Measurements from ENCODE around the gene VDR. TPM values are rescaled to one million over a fixed set of nuclear protein-coding genes. Genes with fewer than 3 reads are reported as not detected.

Gene VDR
- total RNA-seq, 3 donors from 2014 or later (not counting 1 experiment from before 2014, with no cell fraction given) = 1.1 to 2.5 (median 1.6) TPM

DNA sequence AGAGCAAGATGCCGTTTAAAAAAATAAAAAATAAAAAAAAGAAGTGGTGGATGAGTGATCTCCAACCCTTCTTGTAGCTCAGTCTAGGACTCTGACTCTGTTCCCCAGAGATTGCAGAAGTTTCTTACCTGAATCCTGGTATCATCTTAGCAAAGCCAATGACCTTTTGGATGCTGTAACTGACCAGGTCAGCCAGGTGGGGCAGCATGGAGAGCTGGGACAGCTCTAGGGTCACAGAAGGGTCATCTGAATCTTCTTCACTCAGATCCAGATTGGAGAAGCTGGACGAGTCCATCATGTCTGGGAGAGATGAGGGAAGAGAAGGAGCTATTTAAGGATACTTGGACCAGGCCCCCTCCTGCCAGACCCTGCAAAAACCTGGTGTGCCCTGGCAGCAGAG lies 49.3 kb downstream of the VDR start:
- DNase-seq = no peak
- H3K4me1 Mint-ChIP-seq = no peaks in the 10 kb centered on the region
- intact Hi-C loops (cut with micrococcal nuclease) = no loop called here

DNA sequence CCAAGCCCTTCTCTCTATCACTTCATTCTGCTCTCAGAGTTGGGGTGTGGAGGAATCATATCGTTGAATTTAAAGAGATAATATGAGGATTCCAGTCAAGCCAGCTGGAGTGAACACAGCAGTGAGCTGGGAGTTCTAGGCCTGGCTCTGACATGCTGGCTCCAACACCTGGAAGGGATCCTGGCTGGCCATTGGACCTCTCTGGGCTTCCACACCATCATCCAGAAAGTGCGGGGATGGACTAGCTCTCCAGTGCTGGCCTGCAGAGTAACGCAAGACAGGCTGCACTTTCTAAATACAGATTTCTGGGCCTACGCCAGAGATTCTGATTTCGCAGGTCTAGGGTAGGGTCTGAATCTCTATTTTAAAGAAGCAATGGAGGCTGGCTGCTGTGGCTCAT lies 50.3 kb downstream of the VDR start:
- Mint-ChIP-seq H3K9me3 (no peaks in the 10 kb centered on the region), H3K4me1 (no peaks in the 10 kb centered on the region), H3K27ac (no peak overlapping the region), H3K36me3 (no peaks in the 10 kb centered on the region), H3K4me3 (no peak overlapping the region), H3K27me3 (ENCODE audit: low read depth in 2 of 2) (no peaks in the 10 kb centered on the region)
- Histone ChIP-seq H3K27me3 (ENCODE audit: control insufficient read depth, insufficient read depth, low read length) (no peaks in the 10 kb centered on the region), H3K27ac (ENCODE audit: low read length) (no peak overlapping the region), H3K4me3 (ENCODE audit: low read length) (no peak overlapping the region), H3K4me1 (ENCODE audit: control insufficient read depth, insufficient read depth, low read length) (no peaks in the 10 kb centered on the region), H3K36me3 (ENCODE audit: control insufficient read depth, insufficient read depth, low read length) (no peaks in the 10 kb centered on the region), H3K9me3 (ENCODE audit: control insufficient read depth, insufficient read depth, low read length) (no peaks in the 10 kb centered on the region)
- WGBS (ENCODE audit: insufficient coverage) = 95% methylated on average over 5 of the region's 5 CpGs
- no peak for ATAC-seq
- no peak for DNase-seq
- intact Hi-C loops (cut with micrococcal nuclease) = no loop called here
- TF ChIP-seq, protein P1, sequence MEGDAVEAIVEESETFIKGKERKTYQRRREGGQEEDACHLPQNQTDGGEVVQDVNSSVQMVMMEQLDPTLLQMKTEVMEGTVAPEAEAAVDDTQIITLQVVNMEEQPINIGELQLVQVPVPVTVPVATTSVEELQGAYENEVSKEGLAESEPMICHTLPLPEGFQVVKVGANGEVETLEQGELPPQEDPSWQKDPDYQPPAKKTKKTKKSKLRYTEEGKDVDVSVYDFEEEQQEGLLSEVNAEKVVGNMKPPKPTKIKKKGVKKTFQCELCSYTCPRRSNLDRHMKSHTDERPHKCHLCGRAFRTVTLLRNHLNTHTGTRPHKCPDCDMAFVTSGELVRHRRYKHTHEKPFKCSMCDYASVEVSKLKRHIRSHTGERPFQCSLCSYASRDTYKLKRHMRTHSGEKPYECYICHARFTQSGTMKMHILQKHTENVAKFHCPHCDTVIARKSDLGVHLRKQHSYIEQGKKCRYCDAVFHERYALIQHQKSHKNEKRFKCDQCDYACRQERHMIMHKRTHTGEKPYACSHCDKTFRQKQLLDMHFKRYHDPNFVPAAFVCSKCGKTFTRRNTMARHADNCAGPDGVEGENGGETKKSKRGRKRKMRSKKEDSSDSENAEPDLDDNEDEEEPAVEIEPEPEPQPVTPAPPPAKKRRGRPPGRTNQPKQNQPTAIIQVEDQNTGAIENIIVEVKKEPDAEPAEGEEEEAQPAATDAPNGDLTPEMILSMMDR (IDR thresholded peaks at IDR 0.05) = no peak

More for the DNA sequence above, 49.3 kb downstream of the VDR start:
- Mint-ChIP-seq H3K27me3 (ENCODE audit: low read depth in 2 of 2) (no peaks in the 10 kb centered on the region), H3K36me3 (no peaks in the 10 kb centered on the region), H3K9me3 (no peaks in the 10 kb centered on the region), H3K27ac (no peak overlapping the region), H3K4me3 (no peak overlapping the region)
- Histone ChIP-seq H3K9me3 (ENCODE audit: control insufficient read depth, insufficient read depth, low read length) (no peaks in the 10 kb centered on the region), H3K4me3 (ENCODE audit: low read length) (no peak overlapping the region), H3K27ac (ENCODE audit: low read length) (no peak overlapping the region), H3K27me3 (ENCODE audit: control insufficient read depth, insufficient read depth, low read length) (no peaks in the 10 kb centered on the region), H3K36me3 (ENCODE audit: control insufficient read depth, insufficient read depth, low read length) (no peaks in the 10 kb centered on the region), H3K4me1 (ENCODE audit: control insufficient read depth, insufficient read depth, low read length) (no peaks in the 10 kb centered on the region)
- no peak for ATAC-seq
- TF ChIP-seq, protein P1 (IDR thresholded peaks at IDR 0.05) = no peak
- WGBS (ENCODE audit: insufficient coverage) = 86% methylated on average over 2 of the region's 2 CpGs

DNA sequence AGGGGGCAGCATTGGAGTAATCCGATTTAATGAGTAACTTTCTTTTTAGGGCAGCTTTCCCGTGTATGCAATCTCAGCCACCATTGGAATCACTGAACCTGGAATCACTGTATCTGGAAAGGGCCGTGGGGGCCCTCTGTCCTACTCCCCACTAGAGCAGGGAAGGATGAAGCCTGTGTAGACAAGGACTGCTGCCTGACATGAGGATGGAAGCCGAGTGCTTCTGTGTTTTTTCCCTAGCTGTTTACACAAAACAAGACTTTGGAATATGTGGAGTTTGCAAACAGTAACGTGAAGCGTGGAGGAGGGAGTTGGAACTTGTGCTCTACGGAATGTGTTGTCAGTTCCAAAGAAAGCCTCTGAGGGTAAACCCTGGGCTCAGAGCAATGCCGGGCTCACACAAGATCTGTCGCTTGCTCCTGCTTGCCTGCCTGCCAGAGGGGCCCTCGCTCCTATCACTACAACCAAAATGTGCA lies 52.7 kb downstream of the VDR start:
- TF ChIP-seq, protein P1 (IDR thresholded peaks at IDR 0.05) = no peak
- Mint-ChIP-seq H3K4me3 (no peak overlapping the region), H3K27me3 (ENCODE audit: low read depth in 2 of 2) (no peaks in the 10 kb centered on the region), H3K9me3 (no peaks in the 10 kb centered on the region), H3K4me1 (no peaks in the 10 kb centered on the region), H3K27ac (no peak overlapping the region), H3K36me3 (no peaks in the 10 kb centered on the region)
- 88% methylated on average over 10 of the region's 10 CpGs for WGBS (ENCODE audit: insufficient coverage)
- Histone ChIP-seq H3K4me3 (ENCODE audit: low read length) (no peak overlapping the region), H3K36me3 (ENCODE audit: control insufficient read depth, insufficient read depth, low read length) (no peaks in the 10 kb centered on the region), H3K27me3 (ENCODE audit: control insufficient read depth, insufficient read depth, low read length) (no peaks in the 10 kb centered on the region), H3K9me3 (ENCODE audit: control insufficient read depth, insufficient read depth, low read length) (no peaks in the 10 kb centered on the region), H3K4me1 (ENCODE audit: control insufficient read depth, insufficient read depth, low read length) (no peaks in the 10 kb centered on the region), H3K27ac (ENCODE audit: low read length) (no peak overlapping the region)
- intact Hi-C loops (cut with micrococcal nuclease) = no loop called here
- ATAC-seq (no peak), DNase-seq (no peak)

DNA sequence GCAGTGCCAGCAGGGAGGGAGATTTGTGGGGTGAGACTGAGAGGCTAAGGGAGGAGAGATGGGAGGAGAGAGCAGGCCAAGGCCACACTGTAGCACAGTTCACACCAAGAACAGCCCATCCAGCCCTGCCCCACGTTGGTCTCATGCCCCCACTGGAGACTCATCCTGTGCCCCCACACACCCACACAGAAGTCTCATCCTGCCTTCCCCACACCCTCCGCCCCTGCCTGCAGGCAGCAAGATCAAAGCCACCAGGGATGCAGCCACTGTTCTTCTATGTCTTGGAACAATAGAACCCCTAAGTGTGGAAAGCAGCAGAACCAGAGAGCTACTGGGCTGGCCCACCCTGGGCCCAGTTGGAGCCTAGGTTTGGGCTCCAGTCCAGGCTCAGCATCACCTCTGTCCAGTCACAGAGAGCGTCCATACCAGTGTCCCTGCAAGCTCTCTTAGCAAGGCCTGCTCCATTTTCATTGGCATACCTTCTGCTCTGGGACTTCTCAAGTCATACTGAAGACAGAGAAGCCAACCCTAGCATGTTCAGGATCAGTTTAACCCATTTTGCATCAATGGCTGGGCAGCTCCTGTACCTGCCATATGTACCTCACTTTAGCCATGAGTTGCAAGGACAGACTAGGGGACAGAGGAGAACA lies 53.4 kb downstream of the VDR start:
- no peaks in the 10 kb centered on the region for H3K27me3 Mint-ChIP-seq (ENCODE audit: low read depth in 2 of 2)
- H3K36me3 Mint-ChIP-seq = no peaks in the 10 kb centered on the region

More for the DNA sequence above, 53.4 kb downstream of the VDR start:
- Histone ChIP-seq H3K4me1 (ENCODE audit: control insufficient read depth, insufficient read depth, low read length) (no peaks in the 10 kb centered on the region), H3K36me3 (ENCODE audit: control insufficient read depth, insufficient read depth, low read length) (no peaks in the 10 kb centered on the region), H3K9me3 (ENCODE audit: control insufficient read depth, insufficient read depth, low read length) (no peaks in the 10 kb centered on the region), H3K27ac (ENCODE audit: low read length) (no peak overlapping the region), H3K27me3 (ENCODE audit: control insufficient read depth, insufficient read depth, low read length) (no peaks in the 10 kb centered on the region), H3K4me3 (ENCODE audit: low read length) (no peak overlapping the region)
- intact Hi-C loops (cut with micrococcal nuclease) = no loop called here
- H3K27ac Mint-ChIP-seq = no peak overlapping the region
- WGBS (ENCODE audit: insufficient coverage) = 74% methylated on average over 3 of the region's 3 CpGs
- no peaks in the 10 kb centered on the region for H3K4me1 Mint-ChIP-seq
- H3K4me3 Mint-ChIP-seq = no peak overlapping the region
- no peaks in the 10 kb centered on the region for H3K9me3 Mint-ChIP-seq
- DNase-seq (no peak), ATAC-seq (no peak)
- TF ChIP-seq, protein P1 (IDR thresholded peaks at IDR 0.05) = no peak

Data from natural killer cell (primary cell).